Activated T-helper 9 cell treated with anti-CD3 and anti-CD28 coated beads, Interleukin-2, amount 50 U/mL, for 16 hours (primary cell): Measurements from ENCODE around the gene ABHD12.
"Not testable (repeated sequence)": the region's sequence is repeated elsewhere in the genome, so short reads cannot be mapped to it uniquely, and the experiment has no call there.

ENCODE experiments used
- DNase-seq: peaks from one replicate; pipeline ENCODE4 v3.0.0-alpha.2; 2020; ENCODE audit warnings: low read depth

ABHD12 gene

DNA sequence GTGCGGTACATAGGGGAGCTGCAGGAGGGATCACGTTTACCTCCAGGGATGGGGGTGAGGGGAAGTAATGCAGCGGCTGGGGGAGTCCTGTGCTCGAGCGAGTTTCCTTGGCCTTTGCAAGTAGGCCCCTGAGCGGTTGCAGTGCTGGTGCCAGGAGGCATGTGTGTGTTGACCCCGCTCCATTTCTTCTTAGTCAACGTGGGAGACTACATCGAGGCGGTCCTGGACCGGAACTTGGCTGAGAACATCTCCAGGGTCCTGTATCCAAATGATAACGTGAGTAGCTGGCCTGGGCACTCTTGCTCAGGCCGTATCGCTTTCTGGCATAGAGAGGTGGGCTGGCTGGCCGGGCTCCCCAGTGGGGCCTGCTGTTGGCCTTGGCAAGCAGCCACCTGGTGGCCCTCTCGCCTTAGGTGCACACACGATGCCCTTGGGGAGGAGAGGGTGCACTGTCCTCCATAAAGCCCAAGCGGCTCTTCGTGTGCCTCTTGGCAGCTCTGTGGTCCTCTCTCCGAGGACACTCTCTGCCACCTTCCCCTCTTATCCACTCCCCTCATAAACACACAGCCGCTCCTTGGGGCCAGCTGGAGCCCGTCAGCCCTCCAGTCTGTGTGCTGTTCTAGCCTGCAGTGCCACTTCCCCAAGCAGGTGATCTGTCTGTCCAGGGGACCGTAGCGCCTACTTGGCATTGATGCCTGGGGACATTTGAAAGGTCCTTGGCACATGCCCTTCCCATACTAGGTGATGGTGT lies 113.4 kb downstream of the ABHD12 start:
- no peak for DNase-seq

DNA sequence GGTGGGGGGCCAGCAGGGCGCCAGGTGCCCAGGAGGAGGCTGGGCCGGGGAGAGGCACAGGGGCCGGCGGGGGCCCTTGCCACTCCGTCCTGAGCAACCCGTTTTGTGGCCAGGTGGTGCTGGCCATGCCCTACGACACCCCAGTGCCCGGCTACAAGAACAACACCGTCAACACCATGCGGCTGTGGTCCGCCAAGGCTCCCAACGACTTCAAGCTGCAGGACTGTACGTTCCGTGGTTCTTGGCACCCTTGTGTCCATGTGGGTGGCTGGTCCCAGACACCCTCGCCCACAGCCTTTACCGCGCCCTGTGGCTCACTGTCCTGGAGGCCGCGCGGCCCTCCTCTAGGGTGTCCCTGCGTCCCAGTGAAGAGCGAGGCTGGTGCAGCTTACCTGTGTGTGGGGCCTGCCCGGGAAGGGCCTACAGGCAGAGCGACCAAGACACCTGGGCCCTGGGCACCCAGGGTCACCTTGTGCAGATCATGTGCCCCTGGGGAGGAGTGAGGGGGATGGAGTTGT lies 114.0 kb downstream of the ABHD12 start:
- no peak for DNase-seq

DNA sequence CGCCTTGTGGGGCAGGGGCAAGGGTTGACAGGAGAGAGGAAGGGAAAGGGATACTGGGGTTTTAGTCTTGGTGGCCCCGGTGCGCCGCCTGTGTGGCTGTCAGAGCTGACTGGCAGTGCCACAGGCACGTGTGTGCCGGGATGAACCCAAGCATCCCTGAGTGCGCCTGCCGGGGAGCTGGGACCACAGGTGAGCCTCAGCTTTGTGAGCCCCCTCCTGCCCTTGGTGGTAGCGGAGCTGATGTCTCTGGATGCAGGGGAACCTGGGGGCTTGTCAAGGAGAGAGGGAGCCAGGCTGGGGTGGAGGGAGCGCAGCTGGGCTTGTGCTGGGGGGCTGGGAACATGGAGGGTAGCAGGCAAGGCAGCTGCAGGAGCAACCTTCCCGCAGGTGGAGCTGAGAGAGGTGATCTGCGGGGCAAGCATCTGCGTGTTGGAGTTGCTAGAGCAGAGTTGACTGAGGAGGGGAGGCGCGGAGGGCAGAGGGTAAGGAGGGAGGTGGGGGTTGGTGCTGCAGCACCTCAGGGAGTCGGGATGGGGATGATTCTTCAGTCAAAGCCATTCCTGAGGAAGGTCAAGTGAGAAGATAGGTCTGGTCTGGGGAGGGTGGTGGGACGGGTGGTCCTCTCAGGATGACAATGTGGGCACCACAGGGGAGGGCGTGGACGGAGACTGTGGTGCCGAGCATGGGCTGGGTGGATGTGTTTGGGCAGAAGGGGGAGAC lies 114.7 kb downstream of the ABHD12 start:
- DNase-seq = no peak

DNA sequence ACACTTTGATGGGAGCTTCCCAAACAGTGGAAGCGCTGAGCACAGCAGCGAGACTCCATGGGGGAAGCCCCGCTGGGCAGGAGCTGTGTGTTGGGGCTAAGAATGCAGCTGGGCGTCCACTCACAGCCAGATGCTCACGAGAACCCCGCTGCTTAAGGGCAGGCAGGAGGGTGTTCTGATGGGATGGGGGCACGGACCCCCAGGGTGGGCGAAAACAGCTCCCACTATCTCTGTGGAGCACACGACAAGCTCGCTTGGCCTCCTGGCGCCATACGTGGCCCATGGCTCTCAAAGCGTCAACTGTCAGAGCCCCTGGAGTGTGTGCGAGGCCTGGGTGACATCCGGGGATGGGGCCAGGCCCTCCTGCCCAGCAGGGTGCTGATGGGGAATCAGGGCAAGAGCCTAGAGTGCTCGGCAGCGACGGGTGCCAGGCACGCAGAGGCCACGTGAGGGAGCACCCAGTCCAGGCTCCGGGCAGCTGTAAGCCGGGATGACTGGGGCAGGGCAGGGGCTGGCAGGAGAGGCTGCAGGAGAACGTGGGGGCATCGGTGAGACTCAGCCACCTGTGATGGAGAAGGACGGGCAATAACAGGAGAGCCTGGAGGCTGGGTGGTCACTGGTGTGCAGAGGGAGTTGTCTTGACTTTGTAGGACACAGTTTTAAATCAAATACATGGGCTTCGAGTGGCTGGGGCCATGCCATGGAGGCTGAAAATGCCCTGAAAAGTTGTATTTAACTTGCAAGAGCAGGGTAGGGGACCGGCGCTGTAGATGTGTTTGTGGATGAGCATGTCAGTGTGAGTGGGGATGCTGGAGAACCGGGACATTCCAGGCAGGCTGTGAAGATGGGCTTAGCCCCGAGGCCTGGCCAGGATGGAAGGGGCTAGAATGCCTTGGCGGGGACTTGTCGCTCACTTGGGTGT lies 115.5 kb downstream of the ABHD12 start:
- DNase-seq = no peak

DNA sequence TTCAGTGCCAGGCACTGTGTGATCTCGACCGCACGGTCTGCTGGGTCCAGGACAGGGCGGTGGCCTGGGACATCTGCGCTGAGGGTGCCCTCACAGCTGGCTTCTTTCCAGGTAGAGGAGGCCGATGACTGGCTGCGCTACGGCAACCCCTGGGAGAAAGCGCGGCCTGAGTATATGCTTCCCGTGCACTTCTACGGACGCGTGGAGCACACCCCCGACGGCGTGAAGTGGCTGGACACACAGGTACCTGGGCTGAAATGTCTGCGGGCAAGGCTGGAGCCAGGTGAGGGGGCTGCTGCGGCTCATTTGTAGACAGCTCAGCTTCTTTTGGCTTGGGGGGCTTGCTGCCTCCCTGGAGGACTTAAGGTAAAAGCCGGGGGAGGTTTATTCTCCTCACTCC lies 116.2 kb downstream of the ABHD12 start:
- no peak for DNase-seq

DNA sequence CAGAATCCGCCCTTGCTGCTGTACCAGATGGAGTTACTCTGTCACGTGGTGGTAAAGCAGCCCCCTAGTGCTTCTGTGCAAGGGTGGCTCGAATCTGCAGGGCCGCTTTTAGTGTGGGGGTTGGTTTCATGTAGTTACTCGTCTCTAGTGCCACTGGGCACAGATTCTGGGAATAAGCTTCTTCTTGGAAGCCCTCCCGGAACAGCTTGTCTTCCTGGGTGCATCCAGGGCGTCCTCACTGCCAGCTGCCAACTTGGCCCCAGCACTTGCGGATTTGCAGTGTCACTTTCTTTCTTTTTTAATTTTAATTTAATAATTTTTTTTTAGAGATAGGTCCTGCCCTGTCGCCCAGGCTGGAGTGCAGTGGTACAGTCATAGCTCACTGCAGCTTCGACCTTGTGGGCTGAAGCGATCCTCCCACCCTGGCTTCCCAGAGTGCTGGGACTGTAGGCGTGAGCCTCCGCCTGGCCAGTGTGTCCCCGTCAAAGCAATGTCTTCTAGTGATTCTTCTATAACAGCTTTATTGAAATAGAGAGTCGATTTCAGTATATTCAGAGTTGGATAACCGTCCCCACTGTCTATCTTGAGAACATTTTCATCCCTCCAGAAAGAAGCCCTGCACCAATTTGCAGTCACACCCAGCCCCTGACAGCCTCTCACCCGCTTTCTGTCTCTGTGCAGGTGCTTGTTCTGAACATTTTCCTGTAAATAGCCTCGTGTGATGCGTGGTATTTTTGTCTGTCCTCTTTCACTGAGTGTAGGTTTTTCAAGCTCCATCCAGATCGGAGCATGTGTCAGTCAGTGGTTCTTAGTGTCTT lies 116.9 kb downstream of the ABHD12 start:
- DNase-seq = no peak

DNA sequence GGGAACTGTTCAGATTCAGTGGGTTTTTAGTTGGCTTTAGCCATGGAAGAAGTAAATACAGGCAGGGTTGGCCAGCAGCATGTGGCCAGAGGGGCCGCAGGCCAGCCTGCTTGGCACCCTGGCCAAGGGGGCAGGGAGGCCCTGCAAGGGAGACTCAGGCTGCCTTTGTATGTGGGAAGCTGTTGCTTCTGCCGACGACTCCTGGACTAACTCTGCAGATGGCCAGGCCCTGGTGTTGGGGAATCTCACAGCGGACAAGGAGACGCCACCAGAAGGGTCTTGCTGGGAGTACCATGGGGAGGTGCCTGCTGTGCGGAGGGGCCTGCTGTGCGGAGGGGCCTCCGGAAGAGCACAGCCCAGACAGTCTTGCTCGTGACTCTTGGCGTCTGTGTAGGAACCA lies 117.6 kb downstream of the ABHD12 start:
- no peak for DNase-seq

DNA sequence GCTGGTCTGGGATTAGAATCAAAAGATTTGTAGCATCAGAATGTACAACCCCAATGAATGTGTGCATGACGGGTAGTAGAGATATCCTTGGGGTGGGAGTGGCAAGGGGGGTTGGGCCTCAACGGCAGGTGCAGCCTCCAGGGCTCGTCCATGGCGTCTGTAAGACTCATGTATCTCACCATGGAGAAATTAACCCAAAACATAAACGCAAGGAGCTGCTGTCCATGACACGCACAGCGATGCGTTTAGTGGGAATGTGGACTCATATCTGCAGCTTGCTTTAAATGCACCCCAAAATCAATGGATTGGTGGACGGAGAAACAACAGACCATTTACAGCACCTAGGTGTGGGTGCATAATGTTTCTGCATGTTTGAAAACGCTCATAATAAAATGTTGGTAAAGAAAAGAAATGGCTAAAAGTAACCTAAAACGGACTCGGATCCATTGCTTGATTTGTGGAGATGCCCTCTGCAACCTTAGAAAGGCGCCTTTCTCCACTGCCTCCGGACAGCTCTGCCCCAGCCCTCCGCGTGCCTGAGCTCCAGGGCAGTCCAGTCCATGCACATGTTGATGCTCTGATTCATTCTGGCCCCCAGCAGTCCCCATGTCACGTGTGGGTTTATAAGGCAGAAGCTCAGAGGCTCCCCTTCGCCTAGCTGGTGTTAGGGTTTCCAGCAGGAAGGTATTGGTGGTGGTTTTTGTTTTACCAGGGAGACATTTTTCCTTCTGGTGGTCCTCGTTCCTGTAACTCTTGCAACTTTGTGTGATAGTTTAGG lies 118.2 kb downstream of the ABHD12 start:
- no peak for DNase-seq

DNA sequence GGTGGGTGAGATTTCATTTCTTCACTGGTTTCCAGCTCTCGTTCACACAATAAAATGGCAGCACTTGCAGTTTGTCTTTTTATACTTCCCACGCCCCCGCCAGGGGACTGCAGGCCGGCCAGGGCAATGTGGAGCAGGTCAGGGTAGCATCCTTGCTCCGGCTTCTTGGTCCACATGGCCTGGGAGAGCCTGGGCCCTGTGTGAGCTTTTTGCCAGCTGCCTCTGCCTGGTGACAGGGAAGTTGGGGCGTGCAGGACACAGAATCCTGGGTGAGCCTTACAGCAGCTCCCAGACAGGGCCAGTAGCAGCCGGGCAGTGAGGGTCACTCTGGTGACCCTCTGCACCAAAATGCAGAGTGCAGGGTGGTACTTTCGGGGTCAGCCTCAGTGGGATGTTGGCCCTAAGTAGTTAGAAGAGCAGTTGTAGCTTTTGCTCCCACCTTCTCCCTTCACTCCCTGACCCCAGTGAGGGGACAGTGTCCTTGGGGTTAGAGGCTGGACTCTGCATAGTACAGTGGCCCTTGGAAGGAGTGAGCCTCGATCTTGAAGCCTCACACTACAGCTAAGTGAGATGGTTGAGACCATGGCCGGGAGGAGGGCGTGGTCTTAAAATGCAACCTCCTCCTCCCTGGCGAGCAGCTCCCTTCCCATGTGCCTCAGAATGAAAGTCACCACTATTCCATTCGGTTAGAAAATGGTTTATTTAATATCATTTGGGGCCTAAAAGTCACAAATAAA lies 119.0 kb downstream of the ABHD12 start:
- DNase-seq = no peak

DNA sequence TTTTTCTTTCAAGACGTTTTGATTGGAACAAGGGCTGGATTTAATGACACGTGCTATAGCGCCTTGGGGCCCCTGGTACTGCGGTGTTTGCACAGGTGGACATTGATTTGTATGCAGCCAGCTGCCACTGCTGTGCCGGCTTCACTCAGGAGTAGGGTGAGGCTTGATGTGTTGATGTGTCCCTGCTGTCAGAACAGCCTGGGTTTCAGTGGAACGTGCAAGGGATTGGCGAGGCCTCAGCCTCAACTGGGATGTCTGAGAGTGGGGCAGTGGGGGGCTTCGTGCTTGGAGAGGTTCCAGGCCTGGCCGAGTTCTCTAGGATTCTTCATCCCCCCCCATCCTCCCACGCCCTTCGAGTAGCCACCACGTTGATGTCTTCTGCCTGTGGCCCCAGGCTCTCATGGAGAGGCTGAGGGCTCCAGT lies 119.8 kb downstream of the ABHD12 start:
- no peak for DNase-seq

DNA sequence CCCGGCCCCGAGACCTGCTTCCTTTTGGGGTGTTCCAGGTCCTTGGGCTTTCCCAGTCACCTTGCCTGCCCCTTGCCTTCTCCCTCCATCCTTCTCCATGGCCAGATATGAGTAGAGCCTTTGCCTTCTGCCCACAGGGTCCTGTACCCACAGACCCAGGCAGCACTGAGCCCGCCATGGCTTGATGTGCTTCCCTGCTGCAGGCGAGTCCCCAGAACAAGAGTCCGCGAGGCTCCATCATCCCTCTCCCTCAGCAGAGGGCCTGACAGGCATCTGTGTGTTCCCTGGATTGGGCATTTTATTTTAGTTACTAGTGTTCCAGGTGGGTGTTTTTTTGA lies 120.8 kb downstream of the ABHD12 start:
- no peak for DNase-seq

DNA sequence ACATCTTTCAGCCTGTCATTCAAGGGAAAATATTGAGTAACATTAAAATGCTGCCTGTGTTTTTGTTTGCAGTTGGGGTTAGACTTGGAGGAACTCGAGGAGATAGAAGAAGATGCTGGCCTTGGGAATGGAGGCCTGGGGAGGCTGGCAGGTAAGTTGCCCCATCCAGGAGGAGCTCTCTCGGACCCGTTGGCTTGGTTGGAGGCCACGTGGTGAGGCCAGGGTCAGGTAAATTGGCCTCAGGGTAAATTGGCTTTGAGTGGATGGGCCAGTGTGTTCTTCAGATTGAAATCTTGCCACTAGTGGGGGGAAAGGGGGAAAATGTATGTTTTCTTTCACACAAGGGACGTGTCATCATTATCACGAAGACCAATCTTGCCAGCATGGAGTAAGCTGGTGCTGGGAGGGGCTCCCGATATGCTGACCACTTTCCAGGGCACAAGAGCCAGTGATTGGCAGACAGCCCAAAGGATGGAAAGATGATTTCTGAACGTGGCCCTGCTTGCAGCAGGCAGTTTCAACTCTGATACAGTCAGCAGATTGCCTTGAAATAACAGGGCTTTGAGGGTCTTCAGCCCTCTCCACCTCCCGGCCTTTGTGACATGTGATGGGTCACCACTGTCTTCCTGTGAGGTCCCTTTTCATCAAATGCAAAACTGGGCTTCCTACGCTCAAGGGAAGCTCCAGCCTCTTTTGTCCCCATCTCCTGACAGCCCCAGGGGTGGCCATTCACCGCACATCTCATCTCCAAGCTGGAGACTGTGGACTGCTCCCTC lies 121.4 kb downstream of the ABHD12 start:
- no peak for DNase-seq

DNA sequence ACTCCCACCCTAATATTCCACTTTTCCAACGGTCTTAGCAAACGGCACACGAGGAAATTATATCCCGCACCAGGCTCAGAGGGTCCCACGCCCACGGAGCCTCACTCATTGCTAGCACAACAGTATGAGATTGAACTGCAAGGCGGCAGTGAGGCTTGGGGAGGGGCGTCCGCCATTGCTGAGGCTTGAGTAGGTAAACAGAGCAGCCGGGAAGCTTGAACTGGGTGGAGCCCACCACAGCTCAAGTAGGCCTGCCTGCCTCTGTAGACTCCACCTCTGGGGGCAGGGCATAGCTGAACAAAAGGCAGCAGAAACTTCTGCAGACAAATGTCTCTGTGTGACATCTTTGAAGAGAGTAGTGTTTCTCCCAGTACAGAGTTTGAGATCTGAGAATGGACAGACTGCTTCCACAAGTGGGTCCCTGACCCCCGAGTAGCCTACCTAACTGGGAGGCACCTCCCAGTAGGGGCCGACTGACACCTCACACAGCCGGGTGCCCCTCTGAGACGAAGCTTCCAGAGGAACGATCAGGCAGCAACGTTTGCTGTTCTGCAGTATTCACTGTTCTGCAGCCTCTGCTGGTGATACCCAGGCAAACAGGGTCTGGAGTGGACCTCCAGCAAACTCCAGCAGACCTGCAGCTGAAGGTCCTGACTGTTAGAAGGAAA lies 129.7 kb downstream of the ABHD12 start:
- DNase-seq = not testable (repeated sequence)

DNA sequence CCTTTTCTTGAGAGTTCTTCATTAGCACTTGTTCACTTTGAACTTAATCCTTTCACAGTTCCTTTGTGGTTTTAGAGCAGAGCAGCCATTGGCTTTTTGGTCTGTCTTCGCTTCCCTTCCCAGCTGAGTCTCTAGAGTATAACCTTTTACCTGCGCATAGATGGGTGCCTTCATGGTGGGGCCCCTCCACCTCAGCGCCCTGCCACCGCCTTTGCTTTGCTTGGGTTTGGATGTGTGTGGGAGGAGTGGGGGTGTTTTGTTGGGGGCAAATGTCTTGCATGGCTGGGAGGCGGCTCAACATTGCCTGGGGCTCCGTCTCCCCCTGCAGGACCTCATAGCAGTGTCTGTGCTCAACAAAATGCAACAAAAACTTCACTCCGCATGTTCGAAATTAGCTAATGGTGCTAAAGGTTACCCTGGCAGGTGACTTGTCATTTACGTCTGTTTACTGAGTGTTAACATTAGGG lies 130.8 kb downstream of the ABHD12 start:
- DNase-seq = no peak

DNA sequence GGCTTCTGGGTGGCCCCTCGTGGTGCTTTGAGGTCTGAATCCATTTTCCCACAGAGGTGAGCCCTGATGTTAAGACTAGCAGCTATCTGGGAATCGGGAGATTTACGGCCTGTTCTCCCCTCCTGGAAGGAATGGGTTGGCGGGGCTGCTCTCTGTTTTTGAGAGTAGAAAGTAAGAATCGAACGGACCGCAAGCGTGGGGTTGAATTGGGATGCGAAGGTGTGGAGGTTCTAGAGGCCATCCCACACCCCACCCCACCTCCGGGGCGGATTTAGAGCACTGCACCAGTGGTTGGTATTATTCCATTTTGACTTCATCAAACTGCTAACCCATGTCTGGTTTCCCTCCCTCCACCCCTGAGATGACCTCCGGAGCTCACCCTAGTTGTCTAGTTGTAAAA lies 131.3 kb downstream of the ABHD12 start:
- no peak for DNase-seq

DNA sequence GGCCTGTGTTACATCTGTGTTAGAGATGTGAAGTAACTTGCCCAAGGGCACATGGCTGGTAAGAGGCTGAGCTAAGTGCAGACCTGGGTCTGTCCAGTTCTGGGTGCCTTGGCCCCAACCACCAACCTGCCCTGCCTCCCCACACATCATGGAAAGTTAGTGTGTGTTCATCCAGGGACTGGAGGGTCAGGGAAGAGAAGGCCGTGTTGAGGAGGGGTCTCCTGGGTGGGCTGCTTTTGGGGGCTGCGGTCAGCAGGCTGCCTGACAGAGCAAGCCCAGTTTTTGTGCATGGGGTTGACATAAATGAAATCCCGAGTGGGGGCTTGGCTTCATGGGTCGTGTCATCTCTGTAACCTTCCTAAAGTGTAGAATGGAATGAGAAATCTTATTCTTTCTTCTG lies 131.8 kb downstream of the ABHD12 start:
- DNase-seq = no peak

DNA sequence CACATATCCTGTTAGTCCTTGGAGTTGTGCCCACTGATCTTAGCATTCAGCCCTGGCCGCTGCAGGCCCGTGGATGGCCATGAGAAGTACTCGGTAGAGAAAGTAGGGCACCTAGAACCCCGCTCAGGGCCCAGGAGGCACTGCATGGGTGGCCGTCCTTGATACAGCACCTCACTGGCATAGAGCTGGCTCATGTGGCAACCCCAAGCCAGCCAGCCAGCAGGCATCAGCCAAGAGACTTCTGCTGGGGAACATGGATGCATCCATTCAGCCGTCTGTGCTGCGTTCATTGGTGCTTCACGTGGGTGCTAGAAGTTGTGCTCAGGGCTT lies 132.2 kb downstream of the ABHD12 start:
- no peak for DNase-seq

DNA sequence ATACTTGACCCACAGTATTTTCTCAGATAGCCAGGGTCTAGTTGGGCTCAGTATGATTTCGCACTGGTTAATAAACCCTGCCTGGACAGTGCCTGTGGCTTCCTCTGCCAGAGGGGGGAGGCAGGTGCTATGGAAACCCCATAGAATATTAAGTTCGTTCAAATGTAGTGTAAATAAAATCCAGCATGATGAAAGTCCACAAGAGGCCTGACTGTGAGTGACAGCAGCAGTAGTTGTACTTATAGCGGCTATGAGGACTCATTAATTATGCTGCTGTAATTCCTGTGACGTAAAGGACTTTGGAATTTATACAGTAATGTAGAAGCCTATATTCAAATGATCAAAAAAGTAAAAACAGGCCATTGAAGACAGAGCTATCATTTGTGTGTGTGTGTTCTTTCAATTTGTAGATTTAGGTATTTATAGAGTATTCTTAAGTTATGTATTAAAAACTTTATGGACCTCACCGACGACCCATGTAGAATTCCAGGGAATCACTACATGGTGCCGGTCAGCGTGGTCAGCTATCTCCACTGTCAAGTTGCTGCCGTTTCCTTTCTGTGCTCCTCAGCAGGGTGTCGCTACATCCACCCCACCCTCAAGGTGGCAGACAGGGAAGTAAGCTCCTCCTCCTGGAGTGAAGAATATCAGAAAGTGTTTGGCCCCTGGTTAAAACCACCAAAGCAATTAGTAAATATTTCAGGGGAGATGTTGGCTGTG lies 132.7 kb downstream of the ABHD12 start:
- DNase-seq = no peak
